GM19193 (cell line): ENCODE results near the gene SESN3.

Experiments used
- POLR2A ChIP-seq: IDR thresholded peaks from 4 replicates; pipeline ENCODE4 v1.6.1; 2011; ENCODE audit not compliant: insufficient read depth, insufficient read length; ENCODE audit errors: extremely low read depth

Gene SESN3

DNA sequence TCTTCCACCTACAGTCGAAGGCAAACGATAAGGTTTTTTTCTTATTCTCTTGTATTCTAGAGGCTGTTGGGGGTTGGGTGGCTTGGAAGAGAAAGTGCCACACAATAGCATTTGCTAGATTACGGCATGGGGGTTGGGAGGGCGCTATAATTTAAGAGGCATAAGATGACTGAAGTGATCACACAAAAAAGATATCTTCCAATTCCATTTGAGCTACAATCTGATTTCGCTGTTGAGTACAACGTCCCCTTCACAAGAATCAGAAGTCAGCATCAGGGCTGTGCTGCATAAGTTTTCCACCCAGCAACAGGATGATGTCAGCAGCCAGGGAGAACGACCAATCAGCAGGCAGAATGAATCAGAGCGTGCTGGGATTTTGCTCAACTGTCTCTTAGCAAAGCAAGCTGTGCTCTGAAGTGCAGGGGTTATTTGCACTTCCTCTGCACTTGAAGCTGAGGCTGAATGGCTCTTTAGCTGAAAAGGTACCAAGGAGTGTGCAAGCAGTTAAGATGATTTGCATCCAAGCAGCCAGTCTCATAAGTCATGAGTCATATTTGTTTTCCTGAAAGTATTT, 23.2 kb upstream of the SESN3 start:
- peak; percentile 38 for TF ChIP-seq POLR2A

DNA sequence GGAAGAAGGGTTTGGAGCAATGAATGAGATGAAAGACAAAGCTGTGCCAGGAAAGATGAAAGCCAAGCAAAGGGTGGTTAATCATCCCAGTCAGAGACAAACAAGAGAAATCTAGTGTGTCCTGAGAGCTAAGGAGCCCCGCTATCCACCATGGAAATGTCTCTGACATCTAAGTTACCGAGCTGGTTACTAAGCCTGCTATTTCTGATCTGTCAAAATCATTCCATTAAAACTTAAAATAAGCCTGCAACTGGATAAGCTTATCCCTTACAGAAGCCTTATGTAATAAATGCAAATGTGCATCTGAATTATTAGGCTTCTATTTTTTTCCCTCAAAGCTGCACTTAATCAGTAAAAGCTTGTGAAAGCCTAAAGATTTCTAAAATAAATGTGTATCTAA, 22.1 kb upstream of the SESN3 start:
- no peak for TF ChIP-seq POLR2A

- no peak for TF ChIP-seq POLR2A
Observed at GRCh38 chr11:95252586-95252985, 21.6 kb upstream of the SESN3 start.

- no peak for TF ChIP-seq POLR2A
Observed at GRCh38 chr11:95248666-95249467, 17.9 kb upstream of the SESN3 start.

GRCh38 chr11:95247883-95248282, 16.9 kb upstream of the SESN3 start:
- TF ChIP-seq POLR2A, result no peak

DNA sequence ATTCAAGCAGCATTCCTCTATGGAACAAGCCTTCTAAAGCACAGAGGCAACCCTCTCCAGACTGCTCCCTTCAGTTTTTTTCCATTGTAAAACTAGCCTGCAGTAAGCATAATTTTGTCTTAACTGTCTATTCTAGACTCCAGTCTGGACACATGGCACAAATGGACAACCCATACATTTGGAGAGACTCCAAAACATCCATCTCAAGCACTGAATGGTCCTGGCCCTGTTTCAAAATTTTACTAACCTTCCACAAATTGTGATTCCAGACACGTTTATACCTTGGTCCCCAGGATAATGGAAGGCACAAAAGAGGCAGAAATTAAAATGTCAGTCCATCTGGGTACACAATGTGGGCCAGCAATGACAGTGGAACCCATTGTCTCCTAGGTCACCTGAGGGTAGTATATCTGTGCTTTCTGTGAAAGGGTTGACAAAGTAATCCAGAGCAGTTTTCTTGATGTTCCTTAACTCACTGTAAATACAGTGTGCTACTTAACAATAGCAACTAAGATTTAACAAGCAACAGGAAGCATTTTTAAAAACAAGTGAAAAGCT, 16.2 kb upstream of the SESN3 start:
- no peak for TF ChIP-seq POLR2A

- no peak for TF ChIP-seq POLR2A
Observed at GRCh38 chr11:95245581-95245980, 14.6 kb upstream of the SESN3 start.

DNA sequence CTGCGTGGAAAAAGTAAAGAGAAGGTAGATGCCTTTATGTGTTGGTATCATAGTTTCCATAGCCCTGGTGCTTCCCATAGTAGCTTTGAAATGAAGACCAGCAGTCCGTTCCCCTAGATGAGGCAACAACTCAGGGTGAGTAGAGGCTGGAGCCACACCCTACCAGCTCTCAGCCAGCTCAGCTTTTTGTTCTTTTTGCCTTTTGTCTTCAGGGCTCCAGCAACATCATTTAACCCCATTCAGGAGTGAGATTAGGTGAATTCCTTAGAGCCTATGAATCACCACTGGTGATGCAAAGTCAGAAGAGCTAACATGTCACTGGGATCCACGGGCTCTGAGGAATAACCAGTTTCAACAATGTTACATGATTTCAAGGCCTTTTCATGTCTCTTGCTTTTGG, 14.0 kb upstream of the SESN3 start:
- no peak for TF ChIP-seq POLR2A

- no peak for TF ChIP-seq POLR2A
Observed at GRCh38 chr11:95243673-95244072, 12.7 kb upstream of the SESN3 start.

DNA sequence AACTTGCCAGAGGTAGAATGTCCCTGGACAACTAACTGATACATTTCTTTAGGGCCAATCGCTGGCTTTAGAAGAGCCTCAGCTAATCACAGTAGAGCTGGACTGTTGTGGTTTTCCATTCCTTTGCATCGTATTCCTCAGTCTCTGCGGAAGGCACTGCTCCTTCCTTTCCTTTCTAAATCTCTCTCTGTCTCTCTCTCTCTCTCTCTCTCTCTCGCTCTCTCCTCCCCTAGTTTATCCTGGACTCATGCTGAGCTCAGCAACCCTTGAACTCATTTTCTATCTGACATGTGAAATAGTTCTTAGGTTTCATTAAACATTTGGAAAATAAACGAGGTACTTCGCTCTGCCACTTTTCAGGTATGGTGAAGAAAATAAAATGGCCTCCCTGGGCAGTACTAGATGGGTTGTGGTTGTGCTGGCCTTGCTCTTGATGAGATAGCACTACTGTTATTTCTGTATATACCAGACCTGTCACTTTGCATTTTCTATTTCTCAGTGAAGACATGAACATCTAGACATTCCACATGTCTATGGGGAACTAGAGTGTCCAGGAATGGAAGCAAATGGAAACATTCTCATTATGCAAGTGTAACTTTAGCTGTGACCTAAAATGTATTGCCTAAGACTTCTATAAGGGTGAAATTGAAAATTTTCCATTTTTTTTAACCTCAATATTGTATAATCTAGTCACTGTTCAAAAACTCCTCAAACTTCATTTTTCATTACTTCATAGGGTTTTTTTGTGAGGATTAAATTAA, 12.0 kb upstream of the SESN3 start:
- no peak for TF ChIP-seq POLR2A

DNA sequence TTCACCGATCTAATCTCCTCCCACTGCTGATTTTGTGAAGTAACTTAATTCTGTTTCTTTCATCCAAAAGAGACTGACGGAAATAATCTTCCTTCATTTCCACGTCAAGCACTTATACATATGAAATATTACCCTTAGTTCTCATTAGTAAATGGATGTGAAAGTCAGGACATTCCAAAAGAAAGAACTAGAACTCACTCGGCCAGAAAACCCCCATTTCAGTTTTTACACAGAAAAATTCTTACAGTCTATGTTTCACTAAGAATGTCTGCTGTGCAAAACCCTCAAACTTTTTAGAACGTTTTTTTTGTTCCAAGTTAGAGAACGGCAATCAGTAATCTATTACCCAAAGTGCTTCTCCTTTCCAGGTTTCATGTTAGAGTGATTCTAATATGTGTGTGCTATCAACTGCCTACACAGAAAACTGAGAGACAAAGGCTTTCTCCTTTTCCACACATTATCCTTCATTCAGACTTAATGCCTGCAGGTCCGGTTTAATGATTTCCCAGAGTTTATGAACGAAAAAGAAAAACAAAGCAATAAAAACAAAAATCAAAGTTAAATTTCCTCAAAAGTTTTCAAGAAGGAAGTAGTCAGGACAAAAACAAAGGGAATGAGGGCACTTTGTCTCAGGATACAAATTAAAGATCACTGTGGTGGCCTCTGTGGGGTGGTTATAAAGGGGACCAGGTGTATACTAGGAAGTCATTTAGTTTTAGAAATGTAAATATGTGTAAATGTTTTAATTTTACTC, 11.3 kb upstream of the SESN3 start:
- no peak for TF ChIP-seq POLR2A

- TF ChIP-seq POLR2A, result no peak
Observed at GRCh38 chr11:95241681-95242081, 10.7 kb upstream of the SESN3 start.

DNA sequence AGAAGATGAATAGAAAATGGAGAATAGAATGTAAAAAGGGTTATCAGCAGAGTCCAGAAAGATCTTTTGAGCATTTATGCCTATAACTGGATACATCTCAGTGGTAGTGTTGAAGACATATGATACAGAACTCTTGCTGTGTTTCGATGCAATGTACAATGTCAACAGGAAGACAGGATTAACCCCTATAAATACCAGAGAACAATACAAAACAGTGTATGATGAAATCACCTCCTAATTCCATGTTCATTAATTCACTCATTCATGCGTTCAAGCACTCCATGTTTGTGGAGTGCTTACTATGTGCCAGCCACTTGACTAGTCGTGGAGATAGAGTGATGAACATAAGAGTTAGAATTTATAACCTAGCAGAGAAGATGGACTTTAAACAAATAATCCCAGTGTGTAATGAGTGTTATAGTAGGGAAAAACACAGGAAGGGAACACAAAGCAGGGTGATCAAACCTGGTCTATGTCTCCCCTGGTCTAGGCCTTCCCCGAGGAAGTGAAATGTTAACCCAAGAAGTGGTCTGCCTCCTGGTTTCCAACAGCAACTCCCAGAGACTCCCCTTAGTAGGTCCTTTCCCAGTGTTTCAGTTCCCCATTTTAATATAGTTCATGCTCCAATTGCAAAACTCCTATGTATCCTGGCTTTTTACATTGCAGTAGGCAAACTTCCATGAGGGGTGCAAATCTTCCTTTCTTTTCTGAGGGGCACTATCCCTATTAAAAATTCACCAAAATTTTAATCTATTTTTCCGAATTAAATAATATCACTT, 9.1 kb upstream of the SESN3 start:
- TF ChIP-seq POLR2A, result no peak

DNA sequence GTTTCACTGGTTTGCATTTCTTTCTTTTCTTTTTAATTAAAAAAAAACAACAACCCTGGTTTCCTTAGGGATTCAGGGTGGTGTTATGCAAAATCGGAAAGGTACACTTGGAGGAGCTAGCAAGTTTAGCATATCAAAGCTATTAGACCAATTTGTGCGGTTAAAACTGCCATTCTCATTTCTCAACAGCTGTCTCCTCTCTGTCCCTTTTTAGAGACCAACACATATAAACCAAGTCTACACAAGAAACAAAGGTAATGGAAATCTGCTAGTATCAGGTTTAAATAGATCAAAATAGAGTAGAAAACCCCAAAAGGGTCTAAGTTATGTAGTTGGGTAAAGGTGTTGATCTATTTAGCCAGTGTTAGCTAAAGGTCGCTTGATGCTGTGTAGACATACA, 1.7 kb upstream of the SESN3 start:
- TF ChIP-seq POLR2A, result no peak
